IPS-20b (cell line): ENCODE measurements around the gene SCRN2.

Source experiments
- H3K27ac ChIP-seq: one replicate; pipeline ENCODE4 v1.5.1; 2013; ENCODE audit warnings: low read length
- H3K27me3 ChIP-seq: 2 replicates; pipeline ENCODE4 v1.6.1; 2013; ENCODE audit warnings: mild to moderate bottlenecking, low read length, inconsistent platforms; ENCODE audit not compliant: insufficient read depth
- H3K36me3 ChIP-seq: 2 replicates; pipeline ENCODE4 v1.6.1; 2013; ENCODE audit warnings: low read depth, mild to moderate bottlenecking, inconsistent platforms, low read length, moderate library complexity; ENCODE audit not compliant: insufficient read depth
- H3K4me1 ChIP-seq: 2 replicates; pipeline ENCODE4 v1.6.1; 2013; ENCODE audit warnings: mild to moderate bottlenecking, control low read depth, inconsistent platforms, low read length, moderate library complexity; ENCODE audit not compliant: insufficient read depth
- H3K4me3 ChIP-seq: 2 replicates; pipeline ENCODE4 v1.5.1; 2013; ENCODE audit warnings: mild to moderate bottlenecking, low read length, inconsistent platforms
- H3K9ac ChIP-seq: 2 replicates; pipeline ENCODE4 v1.6.1; 2013; ENCODE audit warnings: low read depth, mild to moderate bottlenecking, inconsistent platforms, low read length, moderate library complexity
- H3K9me3 ChIP-seq: 2 replicates; pipeline ENCODE4 v1.6.1; 2013; ENCODE audit warnings: mild to moderate bottlenecking, low read depth, low read length, inconsistent platforms; ENCODE audit not compliant: insufficient read depth

SCRN2 gene

DNA sequence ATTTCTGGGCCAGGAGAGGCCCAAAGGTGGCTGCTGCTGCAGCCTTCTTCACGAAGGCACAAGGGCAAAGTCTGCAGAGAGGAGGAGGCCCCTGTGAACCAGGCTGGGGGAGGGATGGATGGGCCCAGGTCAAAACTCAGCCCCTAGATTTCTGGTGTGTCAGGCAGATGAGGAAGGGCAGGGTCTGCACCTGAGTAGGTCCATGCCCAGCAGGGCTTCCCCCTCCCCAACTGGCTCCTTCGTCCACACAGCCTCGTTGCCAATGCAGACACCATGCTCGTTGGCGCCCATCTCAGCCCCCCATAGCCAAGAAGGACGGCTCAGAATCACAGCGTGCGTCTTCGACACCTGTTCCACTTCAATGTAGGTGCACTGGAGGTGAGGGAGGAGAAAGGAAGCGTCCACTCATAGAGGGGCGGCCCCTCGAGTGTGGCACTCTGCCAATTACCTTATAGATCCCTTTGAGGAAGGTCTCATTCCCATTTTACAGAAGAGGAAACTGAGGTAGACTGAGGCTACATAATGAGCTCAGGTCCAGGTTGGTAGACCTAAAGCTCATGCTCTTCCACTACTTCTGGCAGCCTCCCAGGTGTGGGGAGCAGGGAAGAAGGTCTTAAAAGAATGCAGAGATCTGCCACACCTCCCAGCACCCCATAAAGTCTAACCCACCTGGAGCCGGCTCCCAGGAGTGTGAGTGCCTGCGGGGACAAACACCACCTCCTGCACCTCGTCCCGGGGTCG, 902 bp downstream of the SCRN2 start:
- Histone ChIP-seq H3K27me3 (peaks cover 15% of the 10 kb centered on the region), H3K9ac (peak overlapping the region; percentile 84; the same call in 1 of the 2 replicates), H3K4me1 (peaks cover 6% of the 10 kb centered on the region; the same call in 1 of the 2 replicates), H3K4me3 (peak overlapping the region; percentile 79), H3K9me3 (no peaks in the 10 kb centered on the region), H3K36me3 (peaks cover 8% of the 10 kb centered on the region), H3K27ac (no peak overlapping the region)

DNA sequence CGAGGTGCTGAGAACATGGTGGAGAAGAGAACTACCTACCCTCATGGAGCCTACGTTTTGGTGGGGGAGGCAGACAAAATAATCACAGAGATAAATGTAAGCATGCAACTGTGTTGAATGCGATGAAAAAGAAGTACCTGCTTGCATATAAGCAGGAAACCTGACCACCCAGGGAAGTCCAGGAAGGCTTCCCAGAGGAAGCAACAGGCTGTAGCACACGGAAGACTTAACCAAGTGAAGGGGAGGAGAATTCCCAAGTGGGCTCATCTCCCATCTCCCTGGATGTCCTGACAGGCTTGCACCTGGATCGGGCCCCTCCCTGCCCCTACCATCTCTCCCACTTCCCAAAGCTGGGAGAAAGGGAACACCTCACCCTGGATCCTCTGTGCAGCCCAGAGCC, 2.0 kb downstream of the SCRN2 start:
- Histone ChIP-seq H3K9me3 (no peaks in the 10 kb centered on the region), H3K27ac (no peak overlapping the region), H3K36me3 (peaks cover 8% of the 10 kb centered on the region), H3K4me1 (peaks cover 6% of the 10 kb centered on the region; the same call in 1 of the 2 replicates), H3K9ac (no peak overlapping the region), H3K4me3 (no peak overlapping the region), H3K27me3 (0 out of 2 replicates have a peak, but pooled peaks cover 5% of the 10 kb centered on the region)

DNA sequence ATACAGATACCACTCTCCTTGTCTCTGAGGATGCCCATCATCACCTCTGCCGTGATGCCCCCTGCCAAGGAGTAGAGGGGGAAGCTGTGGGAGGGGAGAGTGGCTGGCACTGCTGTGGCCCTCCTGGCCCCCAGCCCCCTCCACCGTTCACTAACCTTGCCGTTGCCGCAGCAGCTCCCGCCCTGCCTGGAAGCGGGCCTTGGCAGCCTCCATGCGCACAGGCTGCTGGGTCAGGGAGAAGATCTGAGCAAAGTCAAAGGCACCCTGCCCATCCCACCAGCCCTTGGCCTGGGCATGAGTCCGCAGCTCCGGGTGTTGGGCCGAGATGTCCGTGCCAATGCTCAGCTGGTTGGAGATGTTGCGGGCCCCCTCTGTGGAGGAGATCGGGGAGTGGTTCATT, 2.4 kb downstream of the SCRN2 start:
- H3K27me3 ChIP-seq, result 0 out of 2 replicates have a peak, but pooled peaks cover 5% of the 10 kb centered on the region
- H3K9me3 ChIP-seq, result no peaks in the 10 kb centered on the region
- H3K36me3 ChIP-seq, result peaks cover 8% of the 10 kb centered on the region
- no peak overlapping the region for H3K4me3 ChIP-seq
- H3K9ac ChIP-seq, result no peak overlapping the region
- H3K27ac ChIP-seq, result no peak overlapping the region
- H3K4me1 ChIP-seq, result peaks cover 4% of the 10 kb centered on the region; the same call in 1 of the 2 replicates

DNA sequence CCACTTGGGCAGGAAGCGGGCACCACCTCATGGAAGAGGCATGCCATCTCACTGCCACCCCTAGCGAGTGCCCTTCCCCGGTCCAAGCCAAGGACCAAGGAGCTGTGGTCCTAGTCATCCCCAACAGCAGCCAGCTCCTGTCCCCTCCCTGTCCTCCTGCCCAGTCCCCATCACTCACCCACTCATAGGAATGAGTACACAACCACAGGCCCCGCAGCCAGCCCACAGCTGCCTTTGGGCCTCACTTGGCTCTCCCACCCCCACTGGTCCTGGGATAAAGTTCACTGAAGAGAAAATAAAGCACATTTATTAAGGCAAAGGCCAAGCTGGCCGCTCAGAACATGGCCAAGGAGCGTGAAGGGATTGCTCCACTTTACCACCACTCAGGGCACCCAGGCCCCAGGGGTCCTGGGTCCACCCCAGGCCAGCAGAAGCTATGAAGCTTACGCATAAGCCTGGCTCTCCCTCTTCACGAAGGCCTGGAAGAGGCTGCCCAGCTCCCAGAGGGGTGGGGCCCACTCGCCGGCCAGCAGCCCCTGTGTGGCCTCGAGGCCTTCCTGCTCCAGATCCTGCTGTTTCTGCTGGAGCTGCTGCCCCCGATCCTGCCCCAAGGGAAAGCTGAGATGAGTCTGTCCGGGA, 3.6 kb downstream of the SCRN2 start:
- Histone ChIP-seq H3K36me3 (peaks cover 8% of the 10 kb centered on the region), H3K4me3 (no peak overlapping the region), H3K9ac (no peak overlapping the region), H3K27ac (no peak overlapping the region), H3K4me1 (no peaks in the 10 kb centered on the region; the same call in 1 of the 2 replicates), H3K27me3 (0 out of 2 replicates have a peak, but pooled peaks cover 5% of the 10 kb centered on the region), H3K9me3 (no peaks in the 10 kb centered on the region)

DNA sequence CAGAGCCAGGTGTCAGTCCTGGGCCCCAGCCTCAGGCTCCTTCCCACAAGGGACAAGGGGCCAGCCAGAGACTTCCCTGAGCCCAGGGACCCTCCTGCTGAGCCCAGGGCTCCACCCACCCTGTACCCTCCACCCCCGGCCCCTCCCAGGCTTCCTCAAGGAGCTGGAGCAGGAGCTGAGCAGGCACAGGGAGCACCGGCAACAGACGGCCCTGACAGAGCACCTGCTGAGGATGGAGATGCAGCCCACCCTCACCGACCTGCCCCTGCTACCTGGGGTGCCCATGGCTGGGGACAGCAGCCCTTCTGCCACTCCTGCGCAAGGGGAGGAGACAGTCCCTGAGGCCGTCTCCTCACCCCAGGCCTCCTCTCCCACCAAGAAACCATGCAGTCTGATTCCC, 4.5 kb downstream of the SCRN2 start:
- Histone ChIP-seq H3K36me3 (peaks cover 8% of the 10 kb centered on the region), H3K9ac (no peak overlapping the region), H3K9me3 (no peaks in the 10 kb centered on the region), H3K27ac (no peak overlapping the region), H3K4me1 (no peaks in the 10 kb centered on the region; the same call in 1 of the 2 replicates), H3K27me3 (no peaks in the 10 kb centered on the region), H3K4me3 (no peak overlapping the region)

DNA sequence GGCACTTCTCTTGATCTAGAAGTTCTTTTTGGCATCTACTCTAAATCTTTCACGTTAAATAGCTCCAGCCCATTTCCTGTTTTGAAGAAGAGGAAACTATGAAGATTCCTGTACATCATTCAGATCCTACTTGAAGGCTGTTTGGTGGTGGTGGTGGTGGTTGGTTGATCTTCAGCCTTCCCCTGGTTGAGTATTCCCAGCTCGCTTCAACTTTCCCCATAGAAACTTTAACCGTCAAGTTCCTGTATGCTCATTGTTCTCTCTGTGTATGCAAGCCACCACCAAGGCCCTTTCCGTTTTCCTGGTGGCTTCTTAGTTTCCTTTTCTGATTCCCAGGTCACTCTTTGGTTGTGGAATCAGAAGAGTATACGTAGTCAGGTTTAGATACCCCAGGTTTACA, 6.3 kb downstream of the SCRN2 start:
- Histone ChIP-seq H3K9ac (no peak overlapping the region), H3K4me1 (no peaks in the 10 kb centered on the region), H3K4me3 (no peak overlapping the region), H3K9me3 (no peaks in the 10 kb centered on the region), H3K27ac (no peak overlapping the region), H3K36me3 (peaks cover 8% of the 10 kb centered on the region), H3K27me3 (no peaks in the 10 kb centered on the region)

DNA sequence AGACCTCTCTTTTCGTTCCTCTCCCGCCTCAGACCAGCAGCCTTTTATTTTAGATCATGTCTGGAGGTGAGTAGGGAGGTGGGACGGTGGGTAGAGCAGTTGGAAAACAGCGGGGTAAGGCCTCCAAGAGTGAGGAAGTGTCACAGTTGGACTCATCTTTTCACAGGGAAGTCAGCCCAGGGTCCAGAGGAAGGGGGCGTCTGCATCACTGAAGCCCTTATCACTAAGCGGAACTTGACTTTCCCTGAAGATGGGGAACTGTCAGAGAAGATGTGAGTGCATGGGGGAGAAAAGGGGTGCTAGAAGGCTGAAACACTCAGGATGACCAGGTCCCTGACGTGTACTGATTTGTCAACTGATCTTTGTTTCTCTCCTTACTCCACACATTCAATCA, 9.1 kb downstream of the SCRN2 start:
- peaks cover 25% of the 10 kb centered on the region for H3K36me3 ChIP-seq
- H3K4me3 ChIP-seq, result peak overlapping the region; percentile 100; the same call in 1 of the 2 replicates
- no peaks in the 10 kb centered on the region for H3K27me3 ChIP-seq
- no peaks in the 10 kb centered on the region for H3K4me1 ChIP-seq
- H3K9me3 ChIP-seq, result no peaks in the 10 kb centered on the region
- H3K9ac ChIP-seq, result peak overlapping the region; percentile 47; the same call in 1 of the 2 replicates
- no peak overlapping the region for H3K27ac ChIP-seq

DNA sequence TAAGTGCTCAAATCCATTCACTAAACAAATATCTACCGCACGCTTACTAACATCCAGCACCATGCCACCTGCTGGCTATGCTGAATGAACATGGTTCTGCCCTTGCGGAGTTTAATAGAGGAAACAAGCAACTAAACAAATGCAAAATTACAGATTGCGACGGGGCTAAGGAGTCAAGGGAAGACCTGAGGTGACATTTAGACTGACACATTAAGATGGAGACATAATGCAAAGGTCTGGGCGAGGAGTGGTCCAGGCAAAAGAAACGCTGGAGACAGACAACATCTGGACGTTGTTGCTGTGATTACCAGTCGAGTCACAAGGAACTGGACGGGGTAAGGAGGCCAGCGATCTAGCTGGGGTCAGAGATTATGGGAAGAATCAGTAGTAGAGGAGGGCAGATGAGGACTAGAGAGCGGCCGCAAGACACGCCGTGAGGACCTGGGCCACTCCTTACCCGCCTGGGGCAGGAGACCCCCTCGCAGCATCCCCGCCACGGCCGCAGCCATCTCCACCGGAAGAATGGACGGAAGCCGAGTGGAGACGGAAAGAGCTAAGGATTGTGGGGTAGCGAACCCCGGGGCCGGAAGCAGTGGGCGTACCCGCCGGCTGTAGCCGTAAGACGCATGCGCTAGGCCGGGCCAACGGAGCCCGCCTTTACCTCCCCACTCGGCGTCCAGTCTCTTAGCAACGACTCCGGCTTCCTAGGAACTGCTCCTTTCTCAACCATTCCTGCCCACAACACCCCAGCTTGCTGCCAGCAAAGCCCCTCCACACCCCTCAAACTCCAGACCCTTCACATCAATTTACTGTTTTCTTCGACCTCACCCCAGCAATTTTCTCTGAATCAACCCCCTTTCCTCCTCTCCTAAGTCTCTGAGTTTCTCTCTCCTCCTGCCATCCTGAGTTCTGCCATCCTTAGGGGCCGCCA, 9.8 kb downstream of the SCRN2 start, which contains the start of the genes LRRC46 and MRPL10:
TSS of gene LRRC46 (plus strand) at position 668 of the 931 bp plus-strand sequence. CDS start 320 bp downstream, outside the sequence.
TSS of gene MRPL10 (minus strand) at position 539 of the 931 bp plus-strand sequence. CDS start at position 509, 30 bp downstream.
- no peaks in the 10 kb centered on the region for H3K4me1 ChIP-seq
- no peaks in the 10 kb centered on the region for H3K9me3 ChIP-seq
- peak within 1 kb of the TSS; percentile 100 for H3K4me3 ChIP-seq
- peaks cover 31% of the 10 kb centered on the region for H3K36me3 ChIP-seq
- H3K27ac ChIP-seq, result peak within 1 kb of the TSS; percentile 20
- peak within 1 kb of the TSS; percentile 97 for H3K9ac ChIP-seq
- H3K27me3 ChIP-seq, result no peaks in the 10 kb centered on the region

DNA sequence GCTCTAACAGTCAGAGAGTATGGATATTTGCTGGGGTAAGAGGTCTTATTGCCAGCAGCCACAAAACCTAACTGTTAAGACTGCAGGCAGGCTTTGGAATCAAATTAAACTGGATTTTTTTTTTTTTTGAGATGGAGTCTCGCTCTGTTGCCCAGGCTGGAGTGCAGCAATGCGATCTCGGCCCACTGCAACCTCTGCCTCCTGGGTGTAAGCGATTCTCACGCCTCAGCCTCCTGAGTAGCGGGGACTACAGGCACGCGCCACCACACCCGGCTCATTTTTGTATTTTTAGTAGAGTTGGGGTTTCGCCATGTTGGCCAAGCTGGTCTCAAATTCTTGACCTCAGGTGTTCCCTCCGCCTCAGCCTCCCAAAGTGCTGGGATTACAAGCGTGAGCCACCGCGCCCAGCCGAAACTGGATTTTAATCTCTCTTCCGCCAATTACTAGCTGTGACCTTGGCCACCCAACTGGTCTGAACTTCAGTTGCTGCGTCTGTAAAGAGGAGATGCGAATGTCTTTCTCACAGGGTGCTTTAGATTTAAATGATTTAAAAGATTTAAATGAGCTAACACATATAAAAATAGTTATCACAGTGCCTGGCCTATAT, 10.6 kb downstream of the SCRN2 start:
- Histone ChIP-seq H3K9ac (peak overlapping the region; percentile 97), H3K27me3 (no peaks in the 10 kb centered on the region), H3K36me3 (peaks cover 30% of the 10 kb centered on the region), H3K4me1 (no peaks in the 10 kb centered on the region), H3K4me3 (peak overlapping the region; percentile 100), H3K27ac (peak overlapping the region; percentile 20), H3K9me3 (no peaks in the 10 kb centered on the region)

DNA sequence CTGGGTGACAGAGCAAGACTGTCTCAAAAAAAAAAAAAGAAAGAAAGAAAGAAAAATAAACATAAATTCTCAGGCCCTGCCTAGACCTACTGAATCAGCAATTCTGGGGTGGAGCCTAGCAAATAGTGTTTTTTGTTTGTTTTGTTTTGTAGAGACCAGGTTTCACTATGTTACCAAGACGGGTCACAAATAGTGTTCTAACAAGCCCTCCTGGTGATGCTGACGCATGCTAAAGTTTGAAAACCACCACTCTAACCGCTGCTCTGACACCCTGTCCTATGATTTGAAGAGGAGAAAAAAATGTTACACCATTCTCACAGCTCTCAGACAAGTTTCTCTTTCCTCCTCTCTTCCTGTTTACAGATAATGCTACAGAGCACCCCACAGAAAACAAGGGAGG, 11.2 kb downstream of the SCRN2 start:
- Histone ChIP-seq H3K4me1 (no peaks in the 10 kb centered on the region), H3K9ac (no peak overlapping the region; the same call in 1 of the 2 replicates), H3K4me3 (0 out of 2 replicates have a peak overlapping the region, but pooled peaks have one; percentile 100), H3K9me3 (no peaks in the 10 kb centered on the region), H3K36me3 (peaks cover 34% of the 10 kb centered on the region), H3K27me3 (no peaks in the 10 kb centered on the region), H3K27ac (no peak overlapping the region)

DNA sequence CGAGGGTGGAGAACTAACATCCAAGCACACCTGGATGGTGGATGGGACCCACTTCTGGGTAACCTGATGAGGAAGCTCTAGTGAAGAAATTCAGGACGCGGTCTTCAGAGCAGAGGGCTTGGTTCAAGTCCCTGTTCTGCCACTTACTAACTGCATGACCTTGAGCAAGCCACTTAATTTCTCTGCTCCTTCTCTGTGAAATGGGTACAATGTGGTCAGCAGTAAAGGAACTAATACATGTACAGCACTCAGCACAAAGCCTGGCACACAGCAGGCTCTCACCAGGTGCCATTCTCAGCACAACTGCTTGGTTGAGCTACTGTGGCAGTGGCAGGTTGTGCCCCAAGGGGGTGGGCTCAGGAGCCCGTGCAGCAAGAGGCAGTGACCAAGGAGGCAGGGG, 17.6 kb downstream of the SCRN2 start:
- Histone ChIP-seq H3K4me3 (no peak overlapping the region), H3K36me3 (peaks cover 47% of the 10 kb centered on the region), H3K27me3 (no peaks in the 10 kb centered on the region), H3K27ac (no peak overlapping the region), H3K9ac (no peak overlapping the region), H3K4me1 (no peaks in the 10 kb centered on the region), H3K9me3 (no peaks in the 10 kb centered on the region)
